Measurements from ENCODE around the gene F2.

- TF ChIP-seq CTCF (IDR thresholded peaks at IDR 0.05): no peak
- TF ChIP-seq POLR2A (IDR thresholded peaks at IDR 0.05): no peak
Measured at GRCh38 chr11:46719543-46720218, 668 bp downstream of the F2 start.
